IMR-90 (cell line): ENCODE measurements around the gene PKDCC. TPM values are rescaled to one million over a fixed set of nuclear protein-coding genes. Genes with fewer than 3 reads are reported as not detected.

ENCODE experiments used
- ATAC-seq: fragments of 200-7000 bp; cut with Tn5 transposase; 2 replicates; pipeline ENCODE4 v1.9.1; 2020; ENCODE audit warnings: low read depth, mild to moderate bottlenecking, moderate library complexity
- BruUV-seq: library from RNA; stranded (reverse); fragments of 400-500 nt; replicated peaks from 2 replicates; lab custom pipeline; 2021; lab: Mats Ljungman, UMichigan
- CTCF ChIA-PET: fragments of 300-600 bp; formaldehyde crosslinking; extraction: SDS; loops from one replicate; lab custom pipeline; 2021; ENCODE audit warnings: antibody characterized with exemption; lab: Yijun Ruan, JAX
- POLR2A ChIA-PET: fragments of 300-600 bp; sonication (Branson Sonifier 250); formaldehyde crosslinking; loops from one replicate; lab custom pipeline; 2022; ENCODE audit warnings: antibody characterized with exemption; ENCODE audit not compliant: unreplicated experiment; lab: Charles Lee
- DNase-seq: peaks from one replicate; pipeline ENCODE4 v3.0.0; 2013
- H2AFZ ChIP-seq: replicated peaks from 2 replicates; pipeline ENCODE3; 2013; ENCODE audit warnings: low read length, mild to moderate bottlenecking; ENCODE audit not compliant: poor library complexity
- H2AK5ac ChIP-seq: 2 replicates; pipeline ENCODE4 v1.6.1; 2013; ENCODE audit warnings: low read depth, low read length, inconsistent platforms
- H2AK9ac ChIP-seq: replicated peaks from 2 replicates; pipeline ENCODE3; 2013; ENCODE audit warnings: mild to moderate bottlenecking, low read depth, low read length, moderate library complexity; ENCODE audit not compliant: poor library complexity
- H2BK120ac ChIP-seq: 2 replicates; pipeline ENCODE4 v1.6.1; 2013; ENCODE audit warnings: low read depth, low read length, inconsistent platforms
- H2BK15ac ChIP-seq: 3 replicates; pipeline ENCODE4 v1.6.1; 2013; ENCODE audit warnings: low read depth, low read length, inconsistent platforms
- H2BK20ac ChIP-seq: 2 replicates; pipeline ENCODE4 v1.6.1; 2013; ENCODE audit warnings: low read depth, mild to moderate bottlenecking, inconsistent platforms, low read length, moderate library complexity
- H2BK5ac ChIP-seq: 2 replicates; pipeline ENCODE4 v1.6.1; 2013; ENCODE audit warnings: mild to moderate bottlenecking, low read depth, low read length, inconsistent platforms; ENCODE audit not compliant: poor library complexity, severe bottlenecking
- H3K14ac ChIP-seq: replicated peaks from 2 replicates; pipeline ENCODE4 v1.6.1; 2013; ENCODE audit warnings: low read depth, low read length, inconsistent platforms
- H3K18ac ChIP-seq: 2 replicates; pipeline ENCODE4 v1.6.1; 2013; ENCODE audit warnings: low read depth, low read length, control low read depth
- H3K23ac ChIP-seq: 2 replicates; pipeline ENCODE4 v1.6.1; 2013; ENCODE audit warnings: low read depth, low read length, inconsistent platforms
- H3K27ac ChIP-seq: 2 replicates; pipeline ENCODE4 v1.5.1; 2013; ENCODE audit warnings: mild to moderate bottlenecking, control low read depth, low read length; ENCODE audit not compliant: insufficient read depth
- H3K27me3 ChIP-seq: 2 replicates; pipeline ENCODE4 v1.6.1; 2013; ENCODE audit warnings: low read length; ENCODE audit not compliant: control insufficient read depth, insufficient read depth
- H3K36me3 ChIP-seq: 2 replicates; pipeline ENCODE4 v1.6.1; 2013; ENCODE audit warnings: low read length, mixed read lengths; ENCODE audit not compliant: control insufficient read depth, insufficient read depth
- H3K4ac ChIP-seq: 2 replicates; pipeline ENCODE4 v1.6.1; 2013; ENCODE audit warnings: low read depth, low read length, inconsistent platforms
- H3K4me1 ChIP-seq: 2 replicates; pipeline ENCODE4 v1.6.1; 2013; ENCODE audit warnings: low read length, mixed read lengths; ENCODE audit not compliant: control insufficient read depth, insufficient read depth
- H3K4me2 ChIP-seq: 2 replicates; pipeline ENCODE4 v1.6.1; 2013; ENCODE audit warnings: low read depth, mild to moderate bottlenecking, control low read depth, low read length, moderate library complexity
- H3K4me3 ChIP-seq: 2 replicates; pipeline ENCODE4 v1.5.1; 2013; ENCODE audit warnings: low read depth, mild to moderate bottlenecking, control low read depth, low read length, moderate library complexity; ENCODE audit not compliant: insufficient read depth
- H3K56ac ChIP-seq: 2 replicates; pipeline ENCODE4 v1.6.1; 2013; ENCODE audit warnings: low read length, inconsistent platforms; ENCODE audit not compliant: insufficient read depth; ENCODE audit errors: extremely low read depth
- H3K79me1 ChIP-seq, 2 experiments: 2 replicates each; pipeline ENCODE4 v1.6.1; 2013; ENCODE audit warnings: low read length in 2 of 2, inconsistent platforms in 1 of 2, low read depth in 1 of 2
- H3K9ac ChIP-seq: 2 replicates; pipeline ENCODE4 v1.6.1; 2013; ENCODE audit warnings: low read depth, low read length, control low read depth
- H3K9me1 ChIP-seq: 2 replicates; pipeline ENCODE4 v1.6.1; 2013; ENCODE audit warnings: low read length, inconsistent platforms; ENCODE audit not compliant: insufficient read depth
- H3K9me3 ChIP-seq: 2 replicates; pipeline ENCODE4 v1.6.1; 2013; ENCODE audit warnings: low read length; ENCODE audit not compliant: control insufficient read depth, insufficient read depth
- H4K20me1 ChIP-seq: 2 replicates; pipeline ENCODE4 v1.6.1; 2013; ENCODE audit warnings: low read length, inconsistent platforms; ENCODE audit not compliant: insufficient read depth
- H4K5ac ChIP-seq: 2 replicates; pipeline ENCODE4 v1.6.1; 2013; ENCODE audit warnings: mild to moderate bottlenecking, low read depth, low read length, control low read depth
- H4K8ac ChIP-seq, 2 experiments: 2 replicates each; pipeline ENCODE4 v1.6.1; 2013; ENCODE audit warnings: low read depth in 2 of 2, low read length in 2 of 2, control low read depth in 1 of 2, inconsistent platforms in 1 of 2
- H4K91ac ChIP-seq: 2 replicates; pipeline ENCODE4 v1.6.1; 2013; ENCODE audit warnings: low read depth, low read length, inconsistent platforms; ENCODE audit not compliant: insufficient read depth
- BHLHE40 ChIP-seq: fragments of 150-350 bp; IDR thresholded peaks from 2 replicates; pipeline ENCODE4 v1.6.1; 2016; ENCODE audit warnings: mild to moderate bottlenecking, low read depth, low read length
- CEBPB ChIP-seq: IDR thresholded peaks from 2 replicates; pipeline ENCODE4 v1.6.1; 2012; ENCODE audit warnings: low read depth, low read length, improper control_type of control experiment
- CHD1 ChIP-seq: IDR thresholded peaks from 2 replicates; pipeline ENCODE4 v1.6.1; 2012; ENCODE audit warnings: low read depth, low read length, improper control_type of control experiment
- CTCF ChIP-seq: conservative IDR thresholded peaks from 2 replicates; pipeline ENCODE4 v1.5.1; 2012; ENCODE audit warnings: mild to moderate bottlenecking, low read depth, low read length, improper control_type of control experiment
- ELK1 ChIP-seq: fragments of 150-350 bp; IDR thresholded peaks from 2 replicates; pipeline ENCODE4 v1.6.1; 2016; ENCODE audit warnings: low read depth, mild to moderate bottlenecking, low read length, moderate library complexity, borderline replicate concordance
- FOS ChIP-seq: fragments of 150-350 bp; IDR thresholded peaks from 2 replicates; pipeline ENCODE4 v1.6.1; 2016; ENCODE audit warnings: low read depth, low read length
- MXI1 ChIP-seq: IDR thresholded peaks from 2 replicates; pipeline ENCODE4 v1.6.1; 2012; ENCODE audit warnings: low read depth, mild to moderate bottlenecking, low read length, moderate library complexity, borderline replicate concordance
- NFE2L2 ChIP-seq: fragments of 150-350 bp; IDR thresholded peaks from 2 replicates; pipeline ENCODE4 v1.6.1; 2016; ENCODE audit warnings: low read depth, mild to moderate bottlenecking, low read length
- POLR2A ChIP-seq: IDR thresholded peaks from 2 replicates; pipeline ENCODE4 v1.6.1; 2012; ENCODE audit warnings: mild to moderate bottlenecking, low read depth, low read length
- RAD21 ChIP-seq: IDR thresholded peaks from 2 replicates; pipeline ENCODE4 v1.6.1; 2012; ENCODE audit warnings: low read length, improper control_type of control experiment
- RFX5 ChIP-seq: IDR thresholded peaks from 2 replicates; pipeline ENCODE4 v1.8.0; 2012; ENCODE audit warnings: low read depth, mild to moderate bottlenecking, low read length, moderate library complexity
- SMC3 ChIP-seq: fragments of 150-350 bp; IDR thresholded peaks from 2 replicates; pipeline ENCODE4 v1.6.1; 2016; ENCODE audit warnings: low read depth, mild to moderate bottlenecking, antibody characterized with exemption, low read length, moderate library complexity
- USF2 ChIP-seq: fragments of 150-350 bp; IDR thresholded peaks from 2 replicates; pipeline ENCODE4 v1.6.1; 2017; ENCODE audit warnings: mild to moderate bottlenecking, antibody characterized with exemption, low read length, low read depth
- WGBS, 2 experiments: methylation state at CpG; one replicate each; pipeline versions ENCODE4 v1.1.5 to v1.1.7; 2013; ENCODE audit warnings: missing lambda C conversion rate in 2 of 2; ENCODE audit not compliant: insufficient read length in 1 of 2; ENCODE audit errors: extremely low coverage in 2 of 2; 5-methylcytosine and 5-hydroxymethylcytosine counted together
- dilution Hi-C: fragments of 300-500 bp; cut with HindIII; formaldehyde crosslinking; loops from one replicate; pipeline ENCODE4 v1.14.3; 2018; ENCODE audit warnings: low sequenced_read_pairs; ENCODE audit not compliant: unreplicated experiment
- in situ Hi-C: fragments of 300-500 bp; cut with MboI; formaldehyde crosslinking; loops from 3 replicates; pipeline ENCODE4 v1.14.3; 2019; ENCODE audit warnings: low sequenced_read_pairs, inconsistent platforms, mixed read lengths
- intact Hi-C: fragments of 100-400 bp; cut with micrococcal nuclease; formaldehyde crosslinking; loops from 2 replicates; pipeline ENCODE4 v1.10.0; 2022
- polyA plus RNA-seq, 3 experiments: library from polyadenylated mRNA; depleted of rRNA; stranded (reverse); fragments of >200 nt; gene quantifications; 2 replicates each; pipeline ENCODE4 v1.2.3, GENCODE V29; 2012; ENCODE audit warnings: low replicate concordance in 1 of 3
- total RNA-seq: library from RNA; depleted of rRNA; stranded (reverse); fragments of >200 nt; gene quantifications from 2 replicates; pipeline ENCODE4 v1.2.3, GENCODE V29; 2012

PKDCC gene
- total and polyA plus RNA-seq, 2 of the 4 experiments (the other 2 are of a cell fraction) = 55.6 to 95.7 TPM

- peaks cover 5% of the 10 kb centered on the region; the same call in 1 of the 2 replicates for H3K4me1 ChIP-seq
- ChIA-PET CTCF (interaction anchor here (0.9 kb wide), 1 partner anchor 35 kb away, joined by 5 read pairs; no protein-coding TSS in a partner anchor), POLR2A (no interaction called here)
- H3K79me1 ChIP-seq = no peaks in the 10 kb centered on the region
- H2AK9ac ChIP-seq = no peak overlapping the region
- no peak overlapping the region for H2AFZ ChIP-seq
- H3K27ac ChIP-seq = no peak overlapping the region
- H3K4me2 ChIP-seq = no peak overlapping the region
- 96% methylated on average over 3 of the region's 7 CpGs; no CpG with 5 or more reads in 1 of the 2 experiments for WGBS, 2 experiments
- no peaks in the 10 kb centered on the region; the same call in 1 of the 2 replicates for H3K9me1 ChIP-seq
- no peak overlapping the region for H2BK120ac ChIP-seq
- H3K56ac ChIP-seq = no peak overlapping the region
- intact Hi-C loops (no loop called here), in situ Hi-C loops (no loop called here), dilution Hi-C loops (no loop called here)
- H2BK15ac ChIP-seq = no peak overlapping the region
- H4K20me1 ChIP-seq = peaks cover 3% of the 10 kb centered on the region; the same call in 1 of the 2 replicates
- no peak overlapping the region for H4K5ac ChIP-seq
- DNase-seq (no peak), ATAC-seq (no peak)
- no peak overlapping the region for H3K4ac ChIP-seq
- no peak overlapping the region for H3K4me3 ChIP-seq
- peaks cover 8% of the 10 kb centered on the region for H3K27me3 ChIP-seq
- H3K36me3 ChIP-seq = no peaks in the 10 kb centered on the region
- no TSS peak for BruUV-seq
- H3K9me3 ChIP-seq = peaks cover 6% of the 10 kb centered on the region; the same call in 1 of the 2 replicates
- no peak overlapping the region for H4K91ac ChIP-seq
- no peak overlapping the region for H2BK5ac ChIP-seq
- H2BK20ac ChIP-seq = no peak overlapping the region
- H4K8ac ChIP-seq = no peak overlapping the region
- no peak overlapping the region for H3K23ac ChIP-seq
- no peak for TF ChIP-seq CEBPB
- no peak for TF ChIP-seq CHD1
- TF ChIP-seq NFE2L2 = no peak
- no peak for TF ChIP-seq RAD21
- TF ChIP-seq CTCF = no peak
- no peak for TF ChIP-seq BHLHE40
- TF ChIP-seq POLR2A = no peak
- TF ChIP-seq MXI1 = no peak
- TF ChIP-seq ELK1 = no peak
- TF ChIP-seq RFX5 = no peak
- no peak for TF ChIP-seq FOS
- no peak for TF ChIP-seq SMC3
- TF ChIP-seq USF2 = no peak
- H3K14ac ChIP-seq = no peak overlapping the region
- no peak overlapping the region for H2AK5ac ChIP-seq
- H3K9ac ChIP-seq = no peak overlapping the region
- no peak overlapping the region for H3K18ac ChIP-seq
Measured at GRCh38 chr2:42007551-42007950, 40.3 kb upstream of the PKDCC start.
